Esophagus mucosa (tissue), 1 donor: ENCODE data around the gene NCOA3. TPM values are rescaled to one million over a fixed set of nuclear protein-coding genes. Genes with fewer than 3 reads are reported as not detected.
"Not testable (repeated sequence)": the region's sequence is repeated elsewhere in the genome, so short reads cannot be mapped to it uniquely, and the experiment has no call there.

Experiments
- ATAC-seq: fragments of 200-7000 bp; cut with Tn5 transposase; one replicate; pipeline ENCODE4 v1.9.1; 2020
- total RNA-seq: library from RNA; stranded (reverse); gene quantifications from one replicate; pipeline ENCODE4 v1.2.4, GENCODE V29; 2023
- donor health status: DM: yes; HTN: yes; CAD: no.

Gene NCOA3
- 29.1 TPM for total RNA-seq

DNA sequence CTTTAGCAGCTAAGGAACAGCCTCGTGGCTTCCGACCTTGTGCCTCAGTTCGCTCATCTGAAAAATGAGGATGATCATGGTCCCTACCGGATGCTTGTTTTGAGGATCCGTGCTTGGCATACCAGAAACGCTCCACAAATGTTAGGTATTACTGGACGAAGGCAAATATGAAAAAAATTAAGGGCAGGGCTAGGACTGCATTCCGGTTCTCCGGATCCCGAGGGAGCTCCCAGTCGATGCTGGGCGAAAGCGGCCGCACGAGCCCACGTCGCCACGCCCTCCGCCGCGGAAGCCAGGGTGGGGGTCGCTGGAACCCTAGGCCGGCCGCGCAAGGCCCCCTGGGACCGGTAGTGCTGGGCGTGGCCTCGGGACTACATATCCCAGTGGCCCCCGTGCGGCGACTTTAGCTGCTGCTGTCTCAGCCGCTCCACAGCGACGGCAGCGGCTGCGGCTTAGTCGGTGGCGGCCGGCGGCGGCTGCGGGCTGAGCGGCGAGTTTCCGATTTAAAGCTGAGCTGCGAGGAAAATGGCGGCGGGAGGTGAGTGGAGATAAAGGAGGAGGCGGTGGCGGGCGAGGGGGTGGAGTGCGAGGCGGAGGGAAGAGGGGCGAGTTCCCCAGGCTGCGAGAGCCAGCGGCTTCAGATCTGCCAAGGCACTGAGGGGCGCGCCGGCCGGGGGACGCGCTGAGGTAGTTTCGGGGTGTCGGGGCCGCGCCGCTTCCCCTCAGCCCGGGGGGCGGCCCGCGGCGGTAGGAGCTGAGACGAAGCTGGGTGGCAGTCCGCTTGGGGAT lies at the start of gene NCOA3:
NCOA3 (plus strand) TSS at position 406 of the 789 bp plus-strand sequence. CDS start 120,361 bp downstream, outside the sequence.
- peak; percentile 94 for ATAC-seq

DNA sequence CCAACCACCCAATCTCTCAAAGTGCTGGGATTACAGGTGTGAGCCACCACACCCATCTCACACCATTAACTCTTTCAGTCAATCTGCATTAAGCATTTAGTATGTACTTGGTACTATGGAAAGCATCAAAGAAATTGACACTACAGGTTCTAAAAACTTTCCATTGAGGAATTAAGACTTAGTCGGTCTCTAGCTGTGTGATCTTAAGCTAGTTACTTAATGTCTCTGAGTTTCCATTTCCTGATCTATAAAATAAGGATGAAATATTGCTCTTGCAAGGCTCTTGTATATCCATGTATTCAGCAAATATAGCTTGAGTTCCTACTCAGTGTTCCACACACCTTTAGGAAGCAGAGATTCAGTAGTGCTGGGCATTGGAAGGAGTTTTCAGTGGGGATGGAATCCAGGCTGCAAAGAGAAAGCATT lies 48.9 kb upstream of the NCOA3 start:
- no peak for ATAC-seq

DNA sequence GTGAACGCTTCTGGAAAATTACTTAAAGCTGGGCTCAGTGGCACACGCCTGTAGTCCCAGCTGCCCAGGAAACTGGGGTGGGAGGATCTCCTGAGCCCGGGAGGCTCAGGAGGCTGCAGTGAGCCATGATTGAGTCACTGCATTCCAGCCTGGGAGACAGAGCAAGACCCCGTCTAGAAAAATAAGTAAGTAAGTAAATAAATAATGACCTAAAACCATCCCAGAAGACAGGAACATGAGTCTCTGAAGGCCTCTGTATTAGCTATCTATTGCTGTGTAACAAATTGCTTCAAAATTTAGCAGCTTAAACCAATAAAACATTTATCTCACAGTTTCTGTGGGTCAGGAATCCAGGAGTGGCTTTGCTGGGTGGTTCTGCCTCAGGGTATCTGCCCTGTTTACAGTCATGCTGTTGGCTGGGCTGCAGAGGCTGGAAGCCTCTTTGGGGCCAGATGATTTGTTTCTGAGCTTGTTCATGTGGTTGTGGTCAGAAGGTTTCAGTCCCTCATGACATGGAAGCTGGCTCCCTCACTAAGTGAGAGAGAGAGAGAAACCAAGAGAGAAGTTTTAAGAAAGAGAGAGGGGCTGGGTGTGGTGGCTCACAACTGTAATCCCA lies 48.4 kb upstream of the NCOA3 start:
- ATAC-seq = peak; percentile 33

DNA sequence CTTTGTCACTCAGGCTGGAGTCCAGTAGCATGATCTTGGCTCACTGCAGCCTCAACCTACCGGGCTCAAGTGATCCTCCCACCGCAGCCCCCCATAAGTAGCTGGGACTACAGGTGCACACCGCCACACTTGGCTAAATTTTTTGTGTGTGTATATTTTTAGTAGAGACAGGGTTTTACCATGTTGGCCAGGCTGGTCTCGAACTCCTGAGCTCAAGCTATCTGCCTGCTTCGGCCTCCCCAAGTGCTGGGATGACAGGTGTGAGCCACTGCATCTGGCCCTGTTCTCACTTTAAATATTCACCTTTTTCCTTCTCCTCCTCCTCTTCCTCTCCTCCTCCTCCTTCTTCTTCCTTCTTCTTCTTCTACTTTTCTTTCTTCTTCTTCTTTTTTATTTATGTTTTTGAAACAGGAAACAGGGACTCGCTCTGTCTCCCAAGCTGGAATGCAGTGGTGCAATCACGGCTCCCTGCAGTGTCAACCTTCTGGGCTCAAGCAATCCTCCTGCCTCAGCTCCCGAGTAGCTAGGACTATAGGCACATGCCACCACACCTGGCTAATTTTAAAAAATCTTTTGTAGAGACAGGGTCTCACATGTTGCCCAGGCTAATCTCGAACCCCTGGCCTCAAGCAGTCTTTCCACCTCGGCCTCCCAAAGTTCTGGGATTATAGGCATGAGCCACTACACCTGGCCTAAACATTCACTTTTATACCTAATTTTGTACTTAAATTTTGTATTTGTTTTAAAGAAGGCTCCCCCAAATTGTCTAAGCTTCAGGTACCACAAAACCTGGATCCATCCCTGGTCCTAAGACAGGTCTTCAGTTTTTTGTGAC lies 47.2 kb upstream of the NCOA3 start:
- no peak for ATAC-seq

DNA sequence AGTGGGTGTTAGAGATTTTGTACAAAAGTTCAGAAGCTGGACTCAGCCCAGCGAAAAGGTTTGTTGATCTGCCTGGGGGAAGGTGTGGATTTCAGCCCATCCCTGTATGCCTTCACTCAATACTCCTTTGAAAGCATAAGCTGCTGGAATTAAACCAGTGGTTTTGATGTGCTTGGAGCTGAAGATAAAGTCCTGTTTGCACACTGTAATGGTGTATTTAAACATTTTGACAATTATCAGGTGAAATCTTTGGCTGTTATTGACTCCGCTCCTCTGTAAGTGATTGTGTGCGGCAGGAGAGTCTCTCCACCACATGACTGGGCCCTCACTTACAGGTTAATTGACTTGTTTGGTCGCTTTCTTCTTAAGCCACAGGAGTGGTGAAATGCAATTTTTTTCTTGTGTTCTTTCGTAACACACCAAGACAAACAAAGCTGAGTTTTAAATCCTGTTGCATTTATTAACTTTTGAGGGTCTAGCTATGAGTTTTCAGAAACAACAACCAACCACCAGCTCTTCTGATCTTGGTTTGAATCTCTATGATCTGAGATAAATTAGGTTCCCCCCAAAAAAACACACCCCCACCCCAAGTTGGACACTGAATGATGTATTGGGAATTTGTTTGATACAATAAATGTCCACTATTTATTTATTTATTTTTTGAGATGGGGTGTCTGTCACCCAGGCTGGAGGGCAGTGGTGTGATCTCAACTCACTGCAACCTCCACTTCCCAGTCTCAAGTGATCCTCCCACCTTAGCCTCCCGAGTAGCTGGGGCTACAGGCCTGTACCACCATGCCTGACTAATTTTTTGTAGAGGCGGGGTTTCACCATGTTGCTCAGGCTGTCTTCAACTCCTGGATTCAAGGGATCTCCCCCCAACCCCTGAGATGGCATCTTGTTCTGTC lies 46.3 kb upstream of the NCOA3 start:
- ATAC-seq = peak; percentile 65

DNA sequence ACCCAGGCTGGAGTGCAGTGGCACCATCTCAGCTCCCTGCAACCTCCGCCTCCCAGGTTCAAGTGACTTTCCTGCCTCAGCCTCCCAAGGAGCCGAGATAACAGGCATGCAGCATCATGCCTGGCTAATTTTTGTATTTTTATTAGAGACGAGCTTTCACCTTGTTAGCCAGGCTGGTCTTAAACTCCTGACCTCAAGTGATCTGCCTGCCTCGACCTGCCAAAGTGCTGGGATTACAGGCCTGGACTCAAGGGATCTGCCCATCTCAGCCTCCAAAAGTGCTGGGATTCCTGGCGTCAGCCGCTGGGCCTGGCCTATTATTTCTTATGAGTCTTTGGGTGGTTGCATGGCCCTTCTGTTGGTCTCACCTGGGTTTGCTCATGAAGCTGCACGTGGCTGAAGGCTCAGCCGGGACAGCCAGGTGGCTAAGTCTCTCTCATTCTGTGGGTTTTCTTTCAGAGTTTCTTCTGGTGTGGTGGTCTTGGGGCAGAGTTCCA lies 45.6 kb upstream of the NCOA3 start:
- peak; percentile 44 for ATAC-seq

DNA sequence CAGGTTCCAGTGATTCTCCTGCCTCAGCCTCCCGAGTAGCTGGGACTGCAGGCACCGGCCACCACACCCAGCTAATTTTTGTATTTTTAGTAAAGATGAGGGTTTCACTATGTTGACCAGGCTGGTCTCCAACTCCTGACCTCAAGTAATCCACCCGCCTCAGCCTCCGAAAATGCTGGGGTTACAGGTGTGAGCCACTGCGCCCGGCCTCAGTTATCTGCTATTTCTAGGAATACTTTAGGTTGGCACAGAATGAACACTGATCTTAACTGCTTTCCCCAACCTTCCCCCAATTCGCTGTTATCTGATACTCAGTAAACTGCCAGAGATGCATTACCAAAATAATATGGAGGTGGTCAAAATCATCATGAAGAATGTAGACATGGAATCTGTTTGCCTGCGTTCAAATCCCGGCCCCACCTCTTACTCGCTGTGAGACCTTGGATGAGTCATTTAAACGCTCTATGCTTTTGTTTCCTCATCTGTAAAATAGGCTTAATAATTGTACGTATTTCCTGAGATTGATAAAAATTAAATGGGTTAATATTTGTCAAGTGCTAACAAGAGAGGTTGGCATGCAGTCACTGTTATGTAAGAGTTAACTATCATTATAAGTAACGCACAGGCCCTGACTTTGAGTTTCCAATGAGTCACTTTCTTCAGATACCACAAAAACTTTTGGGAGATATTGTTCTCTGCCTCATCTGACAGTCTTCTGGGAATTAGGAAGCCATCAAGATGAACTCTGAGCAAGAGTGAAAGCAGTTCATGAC lies 44.5 kb upstream of the NCOA3 start:
- peak; percentile 63 for ATAC-seq

DNA sequence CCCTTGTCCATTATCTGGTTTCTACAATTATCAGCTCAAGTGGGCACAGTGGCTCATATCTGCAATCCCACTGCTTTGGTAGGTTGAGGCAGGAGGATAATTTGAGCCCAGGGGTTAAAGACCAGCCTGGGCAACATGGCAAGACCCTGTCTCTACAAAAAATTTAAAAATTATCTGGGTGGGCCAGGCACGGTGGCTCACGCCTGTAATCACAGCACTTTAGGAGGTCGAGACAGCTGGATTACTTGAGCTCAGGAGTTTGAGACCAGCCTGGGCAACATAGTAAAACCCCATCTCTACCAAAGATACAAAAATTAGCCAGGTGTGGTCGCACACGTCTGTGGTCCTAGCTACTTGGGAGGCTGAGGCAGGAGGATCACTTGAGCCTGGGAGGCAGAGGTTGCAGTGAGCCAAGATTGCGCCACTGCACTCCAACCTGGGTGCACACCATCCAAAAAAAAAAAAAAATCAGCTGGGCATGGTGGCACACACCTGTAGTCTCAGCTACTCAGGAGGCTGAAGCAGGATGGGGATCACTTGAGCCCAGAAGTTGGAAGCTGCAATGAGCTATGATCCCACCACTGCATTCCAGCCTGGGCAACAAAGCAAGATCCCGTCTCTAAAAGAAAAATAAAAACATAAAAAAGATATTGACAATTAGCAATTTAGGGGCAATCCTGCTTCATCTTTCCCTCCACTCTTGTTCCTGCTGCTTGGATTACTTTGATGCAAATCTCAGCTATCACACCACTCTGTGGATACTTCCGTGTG lies 43.2 kb upstream of the NCOA3 start:
- ATAC-seq = not testable (repeated sequence)

DNA sequence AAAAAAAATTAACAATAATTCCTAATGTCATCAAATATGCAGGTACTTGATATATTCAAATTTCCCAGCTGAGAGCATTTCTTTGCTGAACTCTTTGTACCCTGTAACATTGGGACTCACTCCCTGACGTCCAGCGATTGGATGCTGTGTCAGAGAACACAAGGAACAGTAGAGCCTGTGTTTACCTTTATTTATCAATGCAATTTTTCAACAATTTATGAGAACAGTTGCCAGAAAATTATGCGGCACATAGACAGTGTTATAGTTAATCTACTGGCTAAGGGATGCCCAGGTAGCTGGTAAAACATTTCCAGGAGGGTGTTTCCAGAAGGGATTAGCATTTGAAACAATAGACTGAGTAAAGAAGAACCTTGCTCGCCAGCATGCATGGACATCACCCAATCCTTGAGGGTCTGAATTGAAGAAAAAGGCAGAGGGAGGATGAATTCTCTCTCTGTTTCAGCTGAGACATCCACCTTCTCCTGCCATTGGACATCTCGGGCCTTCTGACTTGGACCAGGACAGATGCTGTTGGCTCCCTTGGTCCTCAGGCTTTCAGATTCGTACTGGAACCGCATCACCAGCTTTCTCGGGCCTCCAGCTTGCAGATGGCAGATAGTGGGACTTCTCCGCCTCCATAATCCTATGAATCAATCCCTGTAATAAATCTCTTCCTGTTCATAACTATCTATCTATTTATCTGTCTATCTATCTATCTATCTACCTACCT lies 42.2 kb upstream of the NCOA3 start:
- no peak for ATAC-seq

DNA sequence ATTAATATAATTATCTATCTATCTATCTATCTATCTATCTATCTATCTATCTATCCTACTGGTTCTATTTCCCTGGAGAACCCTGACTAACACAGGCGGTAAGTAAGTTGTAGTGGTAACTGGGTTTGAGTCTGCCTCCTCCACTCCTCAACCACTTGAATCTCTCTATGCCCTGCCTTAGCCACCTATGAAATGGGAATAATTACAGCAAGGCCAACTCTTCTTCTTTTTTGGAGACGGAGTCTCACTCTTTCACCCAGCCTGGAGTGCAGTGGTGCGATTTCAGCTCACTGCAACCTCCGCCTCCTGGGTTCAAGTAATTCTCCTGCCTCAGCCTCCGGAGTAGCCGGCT lies 41.0 kb upstream of the NCOA3 start:
- not testable (repeated sequence) for ATAC-seq

DNA sequence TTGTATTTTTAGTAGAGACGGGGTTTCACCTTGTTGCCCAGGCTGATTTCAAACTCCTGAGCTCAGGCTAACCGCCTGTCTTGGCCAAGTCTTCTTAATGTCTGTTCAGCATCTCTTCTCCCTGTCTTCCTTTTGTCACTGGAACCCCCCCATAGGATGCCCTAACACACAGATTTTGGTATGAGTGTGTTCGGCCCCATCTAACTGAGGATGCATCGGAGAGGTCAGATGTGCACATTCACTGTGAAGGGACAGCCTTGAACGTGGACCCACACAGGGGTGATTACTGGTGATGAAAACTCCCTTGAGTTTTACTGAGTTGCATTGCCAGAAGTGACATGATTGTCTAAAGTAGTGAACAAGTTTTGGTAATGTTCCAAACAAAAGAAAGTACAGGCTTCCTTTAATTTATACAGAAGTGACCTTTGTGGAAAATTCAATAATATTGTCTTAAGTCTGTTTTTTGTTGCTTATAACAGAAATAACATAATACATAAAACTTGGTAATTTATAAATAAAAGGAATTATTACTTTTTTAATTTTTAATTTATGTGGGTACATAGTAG lies 40.5 kb upstream of the NCOA3 start:
- no peak for ATAC-seq

DNA sequence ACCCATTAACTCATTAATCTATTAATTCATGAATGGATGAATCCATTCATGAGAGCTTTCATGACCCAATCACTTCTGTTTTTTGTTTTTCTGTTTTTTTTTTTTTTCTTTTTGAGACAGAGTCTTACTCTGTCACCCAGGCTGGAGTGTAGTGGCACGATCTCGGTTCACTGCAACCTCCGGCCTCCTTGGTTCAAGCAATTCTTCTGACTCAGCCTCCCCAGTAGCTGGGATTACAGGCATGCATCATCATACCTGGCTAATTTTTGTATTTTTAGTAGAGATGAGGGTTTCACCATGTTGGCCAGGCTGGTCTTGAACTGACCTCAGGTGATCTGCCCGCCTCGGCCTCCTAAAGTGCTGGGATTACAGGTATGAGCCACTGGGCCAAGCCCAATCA lies 39.8 kb upstream of the NCOA3 start:
- ATAC-seq = not testable (repeated sequence)

DNA sequence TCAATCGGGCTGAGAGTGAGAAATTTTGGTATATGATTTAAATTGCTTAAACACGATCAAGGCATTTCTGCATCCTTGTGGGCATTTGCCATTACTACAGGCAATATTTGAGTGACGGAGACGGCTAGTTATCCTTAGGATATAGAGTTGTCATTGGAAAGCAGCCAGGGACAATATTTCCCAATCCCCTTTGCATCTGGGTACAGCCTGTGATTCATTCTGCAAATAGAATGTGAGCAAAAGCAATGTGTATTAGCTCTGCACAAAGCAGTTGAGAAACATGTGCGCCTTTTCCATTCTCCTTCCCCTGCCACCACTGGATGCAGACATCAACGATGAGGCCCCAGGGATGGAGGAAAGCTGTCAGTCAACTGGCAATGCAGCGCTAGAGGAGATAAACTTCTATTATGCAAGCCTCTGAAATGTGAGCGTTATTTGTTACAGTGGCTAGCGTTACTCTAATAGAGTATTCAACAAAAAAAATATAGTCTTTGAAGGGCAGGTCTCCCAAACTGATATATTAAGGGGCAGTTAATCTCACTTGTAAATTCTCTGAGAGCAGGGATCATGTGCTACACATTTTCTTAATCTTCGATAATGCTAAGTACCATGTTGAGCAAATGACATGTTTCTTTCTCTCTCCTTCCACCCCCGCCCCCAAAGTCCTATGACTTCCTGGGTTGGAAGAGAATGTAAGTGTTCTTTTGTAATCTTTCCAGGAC lies 37.1 kb upstream of the NCOA3 start:
- ATAC-seq = peak; percentile 94

DNA sequence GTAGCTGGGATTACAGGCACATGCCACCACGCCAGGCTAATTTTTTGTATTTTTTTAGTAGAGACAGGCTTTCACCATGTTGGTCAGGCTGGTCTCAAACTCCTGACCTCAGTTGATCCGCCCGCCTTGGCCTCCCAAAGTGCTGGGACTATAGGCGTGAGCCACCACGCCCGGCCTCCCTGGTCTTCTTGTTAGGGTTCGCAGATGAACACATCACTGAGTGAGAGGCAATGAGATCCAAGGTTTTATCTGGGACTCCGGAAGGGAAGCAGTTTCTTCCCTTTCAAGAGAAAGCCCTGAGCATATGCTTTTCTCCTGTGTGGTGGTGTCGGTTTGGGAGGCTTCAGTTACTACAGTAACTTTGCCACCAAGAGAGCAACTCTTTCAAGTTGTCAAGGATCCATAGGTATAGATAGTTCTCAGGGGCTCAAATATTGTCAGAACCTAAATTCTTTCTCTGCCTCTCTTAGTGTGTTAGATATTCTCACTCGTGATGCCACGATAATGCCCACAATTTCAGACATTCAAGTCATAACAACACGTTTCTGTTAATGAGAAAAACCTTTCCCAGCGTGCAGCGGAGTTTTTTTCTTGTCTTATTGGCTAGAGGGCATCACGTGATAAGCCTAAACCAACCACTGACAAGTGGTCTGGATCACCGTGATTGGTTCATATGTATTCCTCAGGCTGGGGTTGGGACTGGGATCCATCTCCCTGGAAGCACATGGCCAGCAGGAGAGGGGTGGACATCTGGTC lies 36.2 kb upstream of the NCOA3 start:
- no peak for ATAC-seq

DNA sequence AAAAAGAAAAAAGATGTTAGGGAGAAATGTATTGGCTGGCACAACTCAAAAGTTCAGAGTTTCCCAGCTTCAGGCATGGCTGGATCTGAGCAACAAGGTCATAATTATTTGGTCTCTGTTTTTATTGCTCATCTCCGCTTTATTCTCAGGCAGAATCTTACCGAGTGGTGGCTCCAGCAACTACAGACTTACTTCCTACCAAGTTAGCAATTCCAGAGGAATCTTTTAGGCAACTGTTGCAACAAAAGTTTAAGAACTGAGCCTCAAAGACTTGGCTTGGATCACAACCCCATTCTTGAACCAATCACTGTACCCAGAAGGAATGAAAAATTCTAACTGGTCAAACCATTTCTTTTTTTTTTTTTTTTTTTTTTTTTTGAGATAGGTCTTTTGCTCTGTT lies 35.5 kb upstream of the NCOA3 start:
- ATAC-seq = no peak

DNA sequence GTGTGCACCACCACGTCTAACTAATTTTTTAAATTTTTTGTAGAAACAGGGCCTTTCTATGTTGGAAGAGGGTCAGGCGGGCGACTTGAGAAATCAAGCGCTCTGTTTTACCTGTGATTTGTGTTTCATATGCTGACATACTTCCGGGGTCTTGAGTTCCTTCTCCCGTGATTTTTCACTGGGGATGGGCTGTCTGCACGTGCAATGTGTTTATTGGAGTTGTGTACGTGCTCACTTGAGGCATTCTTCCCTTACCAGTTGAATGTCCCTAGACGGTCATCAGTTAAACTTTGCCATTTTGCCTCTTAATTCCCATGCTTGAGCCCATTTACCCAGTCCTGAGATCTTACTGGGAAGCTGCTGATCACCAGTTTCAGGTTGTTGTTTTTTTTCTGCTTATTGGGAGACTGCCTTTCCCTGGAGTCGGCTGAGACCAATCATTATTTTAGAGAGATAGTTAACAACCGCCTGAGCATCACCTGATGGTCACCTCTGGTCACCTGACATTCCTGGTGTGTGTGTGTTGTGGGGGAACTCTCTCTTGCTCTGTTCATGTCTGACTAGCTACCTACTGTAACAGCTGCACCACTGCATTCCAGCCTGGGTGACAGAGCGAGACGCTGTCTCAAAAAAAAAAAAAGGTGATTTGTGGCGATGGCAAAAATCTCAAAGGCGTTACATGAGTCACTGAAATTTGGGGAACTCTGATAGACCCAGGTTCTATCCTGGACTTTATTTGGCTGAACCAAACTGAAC lies 34.8 kb upstream of the NCOA3 start:
- ATAC-seq = no peak
